HEK293 (cell line): ENCODE measurements around the gene DUSP3.

Source experiments
- CTCF ChIA-PET: fragments of 350-600 bp; formaldehyde crosslinking; extraction: SDS; loops from one replicate; lab custom pipeline; 2021; ENCODE audit warnings: antibody characterized with exemption; lab: Yijun Ruan, JAX
- POLR2A ChIA-PET: fragments of 300-600 bp; formaldehyde crosslinking; extraction: SDS; loops from one replicate; lab custom pipeline; 2020; ENCODE audit warnings: antibody characterized with exemption, inconsistent platforms; lab: Yijun Ruan, JAX
- H3K27ac ChIP-seq: fragments of 200-500 bp; sonication (Bioruptor generic); 2 replicates; pipeline ENCODE4 v1.5.1; 2014; ENCODE audit warnings: low read depth, low read length, control low read depth, inconsistent platforms; ENCODE audit errors: extremely low read depth
- H3K36me3 ChIP-seq, 2 experiments: fragments of 200-500 bp in 1 of 2; sonication (Bioruptor generic) in 1 of 2; 1 replicate in 1 of 2; 2 replicates in 1 of 2; pipeline ENCODE4 v1.5.1; 2014 to 2017; ENCODE audit warnings: inconsistent platforms in 2 of 2, low read length in 2 of 2; ENCODE audit not compliant: control insufficient read depth in 2 of 2, insufficient read depth in 1 of 2
- H3K4me1 ChIP-seq: fragments of 200-500 bp; sonication (Bioruptor generic); 2 replicates; pipeline ENCODE4 v1.5.1; 2014; ENCODE audit warnings: mild to moderate bottlenecking, low read length, inconsistent platforms; ENCODE audit not compliant: control insufficient read depth, insufficient read depth
- H3K4me3 ChIP-seq: 2 replicates; pipeline ENCODE4 v1.5.1; 2011; ENCODE audit warnings: low read depth, mild to moderate bottlenecking, control low read depth, low read length, moderate library complexity
- H3K9me3 ChIP-seq: fragments of 200-500 bp; sonication (Bioruptor generic); 2 replicates; pipeline ENCODE4 v1.5.1; 2014; ENCODE audit warnings: low read depth, low read length, inconsistent platforms; ENCODE audit not compliant: control insufficient read depth, insufficient read depth
- HOXA7 ChIP-seq: sonication (generic); formaldehyde crosslinking; IDR thresholded peaks from 2 replicates; pipeline ENCODE4 v1.8.1; 2022; ENCODE audit warnings: missing genetic modification reagents, borderline replicate concordance
- KLF17 ChIP-seq: fragments of 450-650 bp; formaldehyde crosslinking; IDR thresholded peaks from 2 replicates; pipeline ENCODE4 v1.5.1; 2016; ENCODE audit warnings: missing biosample characterization, missing genetic modification characterization
- PRDM10 ChIP-seq: fragments of 450-650 bp; formaldehyde crosslinking; IDR thresholded peaks from 2 replicates; pipeline ENCODE4 v1.5.1; 2016; ENCODE audit warnings: missing biosample characterization, missing genetic modification characterization
- SALL2 ChIP-seq: fragments of 450-650 bp; formaldehyde crosslinking; IDR thresholded peaks from 2 replicates; pipeline ENCODE4 v1.5.0; 2017; ENCODE audit warnings: missing biosample characterization, mild to moderate bottlenecking, missing genetic modification characterization, borderline replicate concordance
- YY2 ChIP-seq: fragments of 450-650 bp; formaldehyde crosslinking; IDR thresholded peaks from 2 replicates; pipeline ENCODE4 v1.5.1; 2016; ENCODE audit warnings: missing biosample characterization, missing genetic modification characterization
- ZBTB21 ChIP-seq: fragments of 450-650 bp; formaldehyde crosslinking; IDR thresholded peaks from 2 replicates; pipeline ENCODE4 v1.5.1; 2017; ENCODE audit warnings: missing biosample characterization, missing genetic modification characterization
- ZBTB7A ChIP-seq: fragments of 450-650 bp; formaldehyde crosslinking; IDR thresholded peaks from 2 replicates; pipeline ENCODE4 v1.5.1; 2016; ENCODE audit warnings: low read depth, missing biosample characterization, missing genetic modification characterization
- ZBTB8A ChIP-seq: fragments of 450-650 bp; formaldehyde crosslinking; IDR thresholded peaks from 2 replicates; pipeline ENCODE4 v1.5.1; 2016; ENCODE audit warnings: missing biosample characterization, missing genetic modification characterization
- ZFP37 ChIP-seq: fragments of 450-650 bp; formaldehyde crosslinking; IDR thresholded peaks from 2 replicates; pipeline ENCODE4 v1.5.1; 2016; ENCODE audit warnings: missing biosample characterization, missing genetic modification characterization
- ZNF112 ChIP-seq: fragments of 450-650 bp; formaldehyde crosslinking; IDR thresholded peaks from 2 replicates; pipeline ENCODE4 v1.5.0; 2017; ENCODE audit warnings: missing biosample characterization, missing genetic modification characterization
- ZNF138 ChIP-seq: fragments of 450-650 bp; formaldehyde crosslinking; IDR thresholded peaks from 2 replicates; pipeline ENCODE4 v1.5.1; 2016; ENCODE audit warnings: missing biosample characterization, missing genetic modification characterization, borderline replicate concordance
- ZNF600 ChIP-seq: fragments of 450-650 bp; formaldehyde crosslinking; IDR thresholded peaks from 2 replicates; pipeline ENCODE4 v1.5.1; 2016; ENCODE audit warnings: missing biosample characterization, missing genetic modification characterization
- ZNF654 ChIP-seq: fragments of 450-650 bp; formaldehyde crosslinking; IDR thresholded peaks from 2 replicates; pipeline ENCODE4 v1.5.1; 2016; ENCODE audit warnings: low read depth, missing biosample characterization, missing genetic modification characterization
- ZXDB ChIP-seq: fragments of 450-650 bp; formaldehyde crosslinking; IDR thresholded peaks from 2 replicates; pipeline ENCODE4 v1.5.1; 2016; ENCODE audit warnings: missing biosample characterization, missing genetic modification characterization
- TF ChIP-seq, protein P1 (sequence below): fragments of 450-650 bp; formaldehyde crosslinking; IDR thresholded peaks from 2 replicates; pipeline ENCODE4; 2016; ENCODE audit warnings: missing biosample characterization, missing genetic modification characterization
- TF ChIP-seq, protein P2 (sequence below): IDR thresholded peaks from 2 replicates; pipeline ENCODE4 v1.6.1; 2011; ENCODE audit warnings: mild to moderate bottlenecking, low read depth, low read length, borderline replicate concordance
- TF ChIP-seq, protein P3 (sequence below): fragments of 450-650 bp; formaldehyde crosslinking; IDR thresholded peaks from 2 replicates; pipeline ENCODE4 v1.5.1; 2016; ENCODE audit warnings: missing biosample characterization, missing genetic modification characterization

Gene DUSP3

DNA sequence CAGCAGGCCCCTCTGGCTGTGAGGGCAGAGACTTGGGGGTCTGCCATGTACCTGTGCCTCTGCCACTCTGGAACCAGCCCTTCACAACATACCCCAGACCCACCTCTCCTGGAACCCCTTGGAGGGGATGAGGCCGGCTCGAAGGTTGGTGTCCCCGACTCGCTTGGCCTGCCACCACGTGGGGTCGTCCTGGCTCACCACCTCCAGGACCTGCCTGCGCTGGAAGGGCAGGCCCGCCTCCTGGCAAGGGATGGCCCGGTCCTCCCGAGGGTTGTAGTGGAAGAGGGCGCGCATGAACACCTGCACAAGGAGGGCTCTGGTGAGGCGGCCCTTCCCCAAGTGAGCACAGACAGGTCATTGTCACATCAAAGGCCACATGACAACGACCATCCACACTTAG is 42.0 kb upstream of the DUSP3 start (continued):
- no peak for TF ChIP-seq PRDM10 (tag by site-specific recombination)
- TF ChIP-seq HOXA7: no peak
- TF ChIP-seq ZFP37 (tag by site-specific recombination): no peak
- TF ChIP-seq, protein P1, sequence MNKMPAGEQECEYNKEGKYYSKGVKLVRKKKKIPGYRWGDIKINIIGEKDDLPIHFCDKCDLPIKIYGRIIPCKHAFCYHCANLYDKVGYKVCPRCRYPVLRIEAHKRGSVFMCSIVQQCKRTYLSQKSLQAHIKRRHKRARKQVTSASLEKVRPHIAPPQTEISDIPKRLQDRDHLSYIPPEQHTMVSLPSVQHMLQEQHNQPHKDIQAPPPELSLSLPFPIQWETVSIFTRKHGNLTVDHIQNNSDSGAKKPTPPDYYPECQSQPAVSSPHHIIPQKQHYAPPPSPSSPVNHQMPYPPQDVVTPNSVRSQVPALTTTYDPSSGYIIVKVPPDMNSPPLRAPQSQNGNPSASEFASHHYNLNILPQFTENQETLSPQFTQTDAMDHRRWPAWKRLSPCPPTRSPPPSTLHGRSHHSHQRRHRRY: no peak

DNA sequence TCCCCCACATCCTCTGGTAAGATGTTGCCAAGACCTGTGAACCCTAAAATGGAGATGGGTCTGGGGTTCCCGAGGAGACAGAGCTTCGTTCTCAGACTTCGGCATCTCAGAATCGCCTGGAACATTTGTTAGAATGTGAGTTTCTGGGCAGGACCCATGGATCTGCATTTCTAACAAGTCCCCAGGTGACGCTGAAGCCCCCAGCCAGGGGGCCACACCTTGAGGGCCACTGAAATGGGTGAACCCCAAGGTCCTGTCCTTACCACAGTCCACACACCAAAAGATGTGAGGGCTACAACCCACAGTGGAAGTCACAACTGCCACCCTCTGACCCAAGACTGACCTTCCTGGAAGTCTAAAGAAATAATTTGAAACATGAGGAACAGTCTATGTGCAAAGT is 40.2 kb upstream of the DUSP3 start:
- ChIA-PET CTCF (interaction anchor here (0.5 to 4.8 kb wide), 6 partner anchors 11 to 1099 kb away, joined by 3 to 21 read pairs (median 4); partner anchors contain the start of gene CD300LG), POLR2A (interaction anchor here (0.7 to 1.5 kb wide), 4 partner anchors 10 to 27 kb away, joined by 3 to 5 read pairs (median 4); no protein-coding TSS in a partner anchor)
- Histone ChIP-seq H3K27ac (no peak overlapping the region), H3K4me1 (no peaks in the 10 kb centered on the region), H3K36me3 (peaks cover 11 to 76% of the 10 kb centered on the region in 2 experiments; a peak in 2 of 3 replicates), H3K9me3 (no peaks in the 10 kb centered on the region), H3K4me3 (no peak overlapping the region)
- no peak for TF ChIP-seq YY2 (tag by site-specific recombination)
- TF ChIP-seq ZBTB21: no peak
- TF ChIP-seq ZBTB7A: no peak
- TF ChIP-seq, protein P2, sequence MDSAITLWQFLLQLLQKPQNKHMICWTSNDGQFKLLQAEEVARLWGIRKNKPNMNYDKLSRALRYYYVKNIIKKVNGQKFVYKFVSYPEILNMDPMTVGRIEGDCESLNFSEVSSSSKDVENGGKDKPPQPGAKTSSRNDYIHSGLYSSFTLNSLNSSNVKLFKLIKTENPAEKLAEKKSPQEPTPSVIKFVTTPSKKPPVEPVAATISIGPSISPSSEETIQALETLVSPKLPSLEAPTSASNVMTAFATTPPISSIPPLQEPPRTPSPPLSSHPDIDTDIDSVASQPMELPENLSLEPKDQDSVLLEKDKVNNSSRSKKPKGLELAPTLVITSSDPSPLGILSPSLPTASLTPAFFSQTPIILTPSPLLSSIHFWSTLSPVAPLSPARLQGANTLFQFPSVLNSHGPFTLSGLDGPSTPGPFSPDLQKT: no peak
- TF ChIP-seq, protein P3, sequence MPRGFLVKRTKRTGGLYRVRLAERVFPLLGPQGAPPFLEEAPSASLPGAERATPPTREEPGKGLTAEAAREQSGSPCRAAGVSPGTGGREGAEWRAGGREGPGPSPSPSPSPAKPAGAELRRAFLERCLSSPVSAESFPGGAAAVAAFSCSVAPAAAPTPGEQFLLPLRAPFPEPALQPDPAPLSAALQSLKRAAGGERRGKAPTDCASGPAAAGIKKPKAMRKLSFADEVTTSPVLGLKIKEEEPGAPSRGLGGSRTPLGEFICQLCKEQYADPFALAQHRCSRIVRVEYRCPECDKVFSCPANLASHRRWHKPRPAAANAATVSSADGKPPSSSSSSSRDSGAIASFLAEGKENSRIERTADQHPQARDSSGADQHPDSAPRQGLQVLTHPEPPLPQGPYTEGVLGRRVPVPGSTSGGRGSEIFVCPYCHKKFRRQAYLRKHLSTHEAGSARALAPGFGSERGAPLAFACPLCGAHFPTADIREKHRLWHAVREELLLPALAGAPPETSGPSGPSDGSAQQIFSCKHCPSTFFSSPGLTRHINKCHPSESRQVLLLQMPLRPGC (tag by site-specific recombination): no peak
- TF ChIP-seq ZNF654 (tag by site-specific recombination): no peak
- TF ChIP-seq KLF17 (tag by site-specific recombination): no peak
- no peak for TF ChIP-seq ZBTB8A
- TF ChIP-seq SALL2: no peak
- no peak for TF ChIP-seq ZNF138 (tag by site-specific recombination)
- no peak for TF ChIP-seq ZNF112
- no peak for TF ChIP-seq ZXDB (tag by site-specific recombination)
- no peak for TF ChIP-seq ZNF600
